ENCODE results near the gene CDC42BPG.

DNA sequence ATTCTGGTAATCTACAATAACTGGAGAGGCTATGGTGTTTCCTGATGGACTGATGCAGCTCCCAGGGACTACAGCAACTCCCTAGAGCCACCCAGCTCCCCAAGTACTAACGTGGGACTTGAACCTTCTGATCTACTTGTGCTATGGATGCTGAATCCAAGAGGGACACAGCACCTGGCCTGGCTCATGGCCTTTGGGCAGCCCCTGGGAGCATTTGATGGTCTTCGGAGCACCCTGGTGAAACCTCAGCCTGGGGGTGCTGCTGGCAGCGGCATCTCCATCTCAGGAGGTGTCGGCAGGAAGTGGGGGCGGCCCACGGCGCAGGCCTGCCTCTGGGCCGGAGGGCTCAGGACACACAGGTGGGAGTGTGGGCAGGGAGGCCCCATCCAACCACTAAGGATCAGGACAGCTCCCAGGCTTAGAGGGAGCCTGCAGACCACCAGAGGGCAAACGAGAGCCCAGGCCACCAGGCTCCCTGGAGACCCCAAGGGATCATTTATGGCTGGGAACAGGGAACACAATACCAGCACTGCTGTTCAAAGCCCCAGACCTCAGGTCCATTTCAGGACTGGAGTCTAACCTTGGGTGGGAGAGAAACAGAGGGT is 25.2 kb upstream of the CDC42BPG start:
- TF ChIP-seq CTCF (IDR thresholded peaks at IDR 0.05) (no peak), POLR2A (IDR thresholded peaks at IDR 0.05) (no peak), POLR2AphosphoS5 (IDR thresholded peaks at IDR 0.05; ENCODE audit: insufficient read depth in 1 of 2, low read depth in 1 of 2) (no peak)
